ENCODE data around the gene ITGA6. TPM values are rescaled to one million over a fixed set of nuclear protein-coding genes. Genes with fewer than 3 reads are reported as not detected.

Gene ITGA6
- polyA plus RNA-seq, 1 donor from 2014 or later: 14.4 TPM

DNA sequence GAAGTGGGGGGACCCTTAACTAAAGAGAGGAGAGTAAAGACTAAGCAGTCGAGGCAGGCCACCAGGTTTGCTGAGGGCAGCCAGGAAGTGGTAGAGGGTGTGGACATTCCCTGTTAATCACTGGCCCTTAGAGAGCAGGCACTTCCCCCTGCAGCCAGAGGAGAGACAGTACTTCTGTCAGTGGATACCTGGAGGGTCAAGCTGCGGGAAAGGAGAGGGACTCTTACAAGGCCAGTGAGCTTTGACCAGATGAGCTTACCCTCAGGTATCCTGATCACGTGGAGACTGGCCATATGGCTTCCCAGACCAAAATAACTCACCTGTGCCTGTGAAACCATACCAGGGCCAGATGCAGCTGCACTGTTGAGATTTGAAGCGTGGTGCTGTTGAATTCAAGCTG lies 28.6 kb downstream of the ITGA6 start:
- Histone ChIP-seq H3F3A (ENCODE audit: insufficient read depth, low read length, poor library complexity, severe bottlenecking) (no peaks in the 10 kb centered on the region), H3K9me2 (ENCODE audit: insufficient read depth, low read length) (no peaks in the 10 kb centered on the region), H2AFZ (ENCODE audit: low read depth, low read length) (no peak overlapping the region), H3K4me2 (ENCODE audit: low read length) (no peak overlapping the region), H4K20me1 (ENCODE audit: insufficient read depth) (no peaks in the 10 kb centered on the region), H3K27ac (ENCODE audit: low read length) (no peak overlapping the region), H3K27me3 (ENCODE audit: insufficient read depth, low read depth, low read length) (no peaks in the 10 kb centered on the region), H3K9me3 (ENCODE audit: low read length) (no peaks in the 10 kb centered on the region), H3K36me3 (ENCODE audit: insufficient read depth, low read length) (no peaks in the 10 kb centered on the region), H3K4me3 (ENCODE audit: low read length) (no peak overlapping the region), H3K9ac (ENCODE audit: low read length) (no peak overlapping the region), H3K79me2 (replicated peaks; ENCODE audit: insufficient read depth, low read length) (no peaks in the 10 kb centered on the region)
- TF ChIP-seq TAF1 (IDR thresholded peaks at IDR 0.05; ENCODE audit: low read depth) (no peak), EZH2 (IDR thresholded peaks at IDR 0.05; ENCODE audit: borderline replicate concordance, insufficient read depth, low read length, poor library complexity, severe bottlenecking) (no peak)

DNA sequence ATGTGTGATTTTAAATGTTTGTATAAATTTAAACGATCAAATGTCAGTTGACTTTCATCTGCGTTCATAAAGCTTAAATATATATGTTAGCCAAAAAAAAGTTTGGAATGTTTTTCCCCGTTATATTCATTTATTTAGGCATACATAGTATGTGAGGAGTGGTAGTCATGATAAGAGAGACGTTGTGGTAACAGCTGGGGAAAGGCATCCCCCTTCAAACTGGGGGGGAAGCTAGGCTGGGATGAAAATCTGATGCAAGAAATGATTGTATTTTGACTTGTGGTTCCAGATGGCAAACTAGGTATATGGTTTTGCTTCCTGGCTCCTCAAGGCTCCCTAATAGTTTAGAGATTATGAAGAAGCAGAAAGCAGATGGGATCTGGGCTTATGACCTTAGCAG lies 30.1 kb downstream of the ITGA6 start:
- Histone ChIP-seq H3K27me3 (ENCODE audit: insufficient read depth, low read depth, low read length) (no peaks in the 10 kb centered on the region), H3K79me2 (replicated peaks; ENCODE audit: insufficient read depth, low read length) (no peaks in the 10 kb centered on the region), H3K9me3 (ENCODE audit: low read length) (no peaks in the 10 kb centered on the region), H3F3A (ENCODE audit: insufficient read depth, low read length, poor library complexity, severe bottlenecking) (no peaks in the 10 kb centered on the region), H3K4me3 (ENCODE audit: low read length) (no peak overlapping the region), H4K20me1 (ENCODE audit: insufficient read depth) (no peaks in the 10 kb centered on the region), H3K9me2 (ENCODE audit: insufficient read depth, low read length) (no peaks in the 10 kb centered on the region), H3K4me2 (ENCODE audit: low read length) (no peak overlapping the region), H2AFZ (ENCODE audit: low read depth, low read length) (no peak overlapping the region), H3K36me3 (ENCODE audit: insufficient read depth, low read length) (no peaks in the 10 kb centered on the region), H3K9ac (ENCODE audit: low read length) (no peak overlapping the region), H3K27ac (ENCODE audit: low read length) (no peak overlapping the region)
- TF ChIP-seq TAF1 (IDR thresholded peaks at IDR 0.05; ENCODE audit: low read depth) (no peak), EP300 (conservative IDR thresholded peaks at IDR 0.05; ENCODE audit: poor library complexity, severe bottlenecking) (no peak), RAD21 (conservative IDR thresholded peaks at IDR 0.05) (no peak), MXI1 (conservative IDR thresholded peaks at IDR 0.05; ENCODE audit: poor library complexity, severe bottlenecking) (no peak), EZH2 (IDR thresholded peaks at IDR 0.05; ENCODE audit: borderline replicate concordance, insufficient read depth, low read length, poor library complexity, severe bottlenecking) (no peak), SMC3 (conservative IDR thresholded peaks at IDR 0.05; ENCODE audit: poor library complexity) (no peak), POLR2AphosphoS5 (IDR thresholded peaks at IDR 0.05) (no peak)
- TF ChIP-seq, protein P1, sequence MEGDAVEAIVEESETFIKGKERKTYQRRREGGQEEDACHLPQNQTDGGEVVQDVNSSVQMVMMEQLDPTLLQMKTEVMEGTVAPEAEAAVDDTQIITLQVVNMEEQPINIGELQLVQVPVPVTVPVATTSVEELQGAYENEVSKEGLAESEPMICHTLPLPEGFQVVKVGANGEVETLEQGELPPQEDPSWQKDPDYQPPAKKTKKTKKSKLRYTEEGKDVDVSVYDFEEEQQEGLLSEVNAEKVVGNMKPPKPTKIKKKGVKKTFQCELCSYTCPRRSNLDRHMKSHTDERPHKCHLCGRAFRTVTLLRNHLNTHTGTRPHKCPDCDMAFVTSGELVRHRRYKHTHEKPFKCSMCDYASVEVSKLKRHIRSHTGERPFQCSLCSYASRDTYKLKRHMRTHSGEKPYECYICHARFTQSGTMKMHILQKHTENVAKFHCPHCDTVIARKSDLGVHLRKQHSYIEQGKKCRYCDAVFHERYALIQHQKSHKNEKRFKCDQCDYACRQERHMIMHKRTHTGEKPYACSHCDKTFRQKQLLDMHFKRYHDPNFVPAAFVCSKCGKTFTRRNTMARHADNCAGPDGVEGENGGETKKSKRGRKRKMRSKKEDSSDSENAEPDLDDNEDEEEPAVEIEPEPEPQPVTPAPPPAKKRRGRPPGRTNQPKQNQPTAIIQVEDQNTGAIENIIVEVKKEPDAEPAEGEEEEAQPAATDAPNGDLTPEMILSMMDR (IDR thresholded peaks at IDR 0.05; ENCODE audit: poor library complexity, severe bottlenecking): no peak
- TF ChIP-seq, protein P2, sequence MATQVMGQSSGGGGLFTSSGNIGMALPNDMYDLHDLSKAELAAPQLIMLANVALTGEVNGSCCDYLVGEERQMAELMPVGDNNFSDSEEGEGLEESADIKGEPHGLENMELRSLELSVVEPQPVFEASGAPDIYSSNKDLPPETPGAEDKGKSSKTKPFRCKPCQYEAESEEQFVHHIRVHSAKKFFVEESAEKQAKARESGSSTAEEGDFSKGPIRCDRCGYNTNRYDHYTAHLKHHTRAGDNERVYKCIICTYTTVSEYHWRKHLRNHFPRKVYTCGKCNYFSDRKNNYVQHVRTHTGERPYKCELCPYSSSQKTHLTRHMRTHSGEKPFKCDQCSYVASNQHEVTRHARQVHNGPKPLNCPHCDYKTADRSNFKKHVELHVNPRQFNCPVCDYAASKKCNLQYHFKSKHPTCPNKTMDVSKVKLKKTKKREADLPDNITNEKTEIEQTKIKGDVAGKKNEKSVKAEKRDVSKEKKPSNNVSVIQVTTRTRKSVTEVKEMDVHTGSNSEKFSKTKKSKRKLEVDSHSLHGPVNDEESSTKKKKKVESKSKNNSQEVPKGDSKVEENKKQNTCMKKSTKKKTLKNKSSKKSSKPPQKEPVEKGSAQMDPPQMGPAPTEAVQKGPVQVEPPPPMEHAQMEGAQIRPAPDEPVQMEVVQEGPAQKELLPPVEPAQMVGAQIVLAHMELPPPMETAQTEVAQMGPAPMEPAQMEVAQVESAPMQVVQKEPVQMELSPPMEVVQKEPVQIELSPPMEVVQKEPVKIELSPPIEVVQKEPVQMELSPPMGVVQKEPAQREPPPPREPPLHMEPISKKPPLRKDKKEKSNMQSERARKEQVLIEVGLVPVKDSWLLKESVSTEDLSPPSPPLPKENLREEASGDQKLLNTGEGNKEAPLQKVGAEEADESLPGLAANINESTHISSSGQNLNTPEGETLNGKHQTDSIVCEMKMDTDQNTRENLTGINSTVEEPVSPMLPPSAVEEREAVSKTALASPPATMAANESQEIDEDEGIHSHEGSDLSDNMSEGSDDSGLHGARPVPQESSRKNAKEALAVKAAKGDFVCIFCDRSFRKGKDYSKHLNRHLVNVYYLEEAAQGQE (IDR thresholded peaks at IDR 0.05; ENCODE audit: borderline replicate concordance): no peak

Measured in neural cell (in vitro differentiated cells).